ENCODE results near the gene TTC7B.

DNA sequence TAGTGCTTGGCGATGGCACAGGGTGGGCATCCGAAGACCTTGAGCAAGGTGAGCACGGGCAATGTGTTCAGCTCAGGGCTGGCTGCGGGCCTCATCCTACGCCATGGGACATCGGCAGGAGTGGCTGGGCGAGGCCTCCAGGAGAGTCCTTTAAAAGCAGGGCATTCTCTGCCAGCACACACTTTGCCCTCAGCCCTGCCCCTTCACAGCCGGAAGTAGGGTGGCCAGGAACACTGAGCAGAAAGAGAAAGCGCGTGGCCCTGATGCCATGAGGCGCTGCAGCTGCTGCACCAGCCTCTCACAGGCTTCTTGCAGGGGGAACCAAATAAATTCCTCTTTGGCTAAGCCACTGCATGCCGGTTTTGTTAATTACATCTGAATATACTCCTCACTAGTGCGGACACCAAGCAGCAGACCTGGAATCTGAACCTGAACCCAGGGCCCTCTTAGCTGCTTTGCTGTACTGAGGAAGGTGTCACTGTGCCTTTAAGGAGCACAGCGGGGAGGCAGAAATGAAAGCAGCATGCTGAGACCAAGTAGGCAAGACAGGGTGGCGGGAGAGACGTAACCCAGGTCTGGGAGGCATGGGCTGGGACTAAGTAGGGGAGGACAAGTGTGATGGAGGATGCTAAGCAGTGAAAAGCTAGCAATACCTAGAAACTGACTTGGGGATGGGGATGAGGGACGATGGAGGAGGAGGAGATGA is 155.2 kb downstream of the TTC7B start:
- TF ChIP-seq SPI1 (IDR thresholded peaks at IDR 0.05; ENCODE audit: borderline replicate concordance, low read depth), result no peak
- TF ChIP-seq, protein P1, sequence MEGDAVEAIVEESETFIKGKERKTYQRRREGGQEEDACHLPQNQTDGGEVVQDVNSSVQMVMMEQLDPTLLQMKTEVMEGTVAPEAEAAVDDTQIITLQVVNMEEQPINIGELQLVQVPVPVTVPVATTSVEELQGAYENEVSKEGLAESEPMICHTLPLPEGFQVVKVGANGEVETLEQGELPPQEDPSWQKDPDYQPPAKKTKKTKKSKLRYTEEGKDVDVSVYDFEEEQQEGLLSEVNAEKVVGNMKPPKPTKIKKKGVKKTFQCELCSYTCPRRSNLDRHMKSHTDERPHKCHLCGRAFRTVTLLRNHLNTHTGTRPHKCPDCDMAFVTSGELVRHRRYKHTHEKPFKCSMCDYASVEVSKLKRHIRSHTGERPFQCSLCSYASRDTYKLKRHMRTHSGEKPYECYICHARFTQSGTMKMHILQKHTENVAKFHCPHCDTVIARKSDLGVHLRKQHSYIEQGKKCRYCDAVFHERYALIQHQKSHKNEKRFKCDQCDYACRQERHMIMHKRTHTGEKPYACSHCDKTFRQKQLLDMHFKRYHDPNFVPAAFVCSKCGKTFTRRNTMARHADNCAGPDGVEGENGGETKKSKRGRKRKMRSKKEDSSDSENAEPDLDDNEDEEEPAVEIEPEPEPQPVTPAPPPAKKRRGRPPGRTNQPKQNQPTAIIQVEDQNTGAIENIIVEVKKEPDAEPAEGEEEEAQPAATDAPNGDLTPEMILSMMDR (IDR thresholded peaks at IDR 0.05; ENCODE audit: insufficient read depth, low read length), result no peak

All from HL-60 (cell line).